OCI-LY1 (cell line): ENCODE results near the gene LETMD1.

Experiments
- EZH2 ChIP-seq: fragments of 200-600 bp; sonication (generic), shearing (Covaris generic); IDR thresholded peaks from 2 replicates; pipeline ENCODE4 v1.8.0; 2017; ENCODE audit warnings: borderline replicate concordance, mixed run types, mild to moderate bottlenecking, antibody characterized with exemption, low read length, moderate library complexity, mixed read lengths
- TF ChIP-seq, protein P1 (sequence below): fragments of 200-600 bp; sonication (generic), shearing (Covaris generic); IDR thresholded peaks from 2 replicates; pipeline ENCODE4 v1.5.1; 2017; ENCODE audit warnings: mild to moderate bottlenecking, antibody characterized with exemption, low read length, moderate library complexity, mixed read lengths

DNA sequence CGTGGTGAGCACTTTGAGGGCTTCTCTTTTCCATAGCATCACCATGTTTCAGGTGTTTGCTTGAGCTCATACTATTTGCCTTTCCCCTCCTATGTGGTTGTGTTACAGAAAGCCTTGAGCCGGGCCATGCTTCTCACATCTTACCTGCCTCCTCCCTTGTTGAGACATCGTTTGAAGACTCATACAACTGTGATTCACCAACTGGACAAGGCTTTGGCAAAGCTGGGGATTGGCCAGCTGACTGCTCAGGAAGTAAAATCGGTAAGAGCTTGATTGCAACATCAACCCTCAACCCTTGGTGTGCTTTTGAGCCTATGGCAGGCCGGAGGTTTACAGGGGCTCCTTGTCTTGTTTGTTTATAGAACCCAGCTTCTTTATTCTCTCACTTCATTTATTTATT, 8.1 kb downstream of the LETMD1 start:
- TF ChIP-seq, protein P1, sequence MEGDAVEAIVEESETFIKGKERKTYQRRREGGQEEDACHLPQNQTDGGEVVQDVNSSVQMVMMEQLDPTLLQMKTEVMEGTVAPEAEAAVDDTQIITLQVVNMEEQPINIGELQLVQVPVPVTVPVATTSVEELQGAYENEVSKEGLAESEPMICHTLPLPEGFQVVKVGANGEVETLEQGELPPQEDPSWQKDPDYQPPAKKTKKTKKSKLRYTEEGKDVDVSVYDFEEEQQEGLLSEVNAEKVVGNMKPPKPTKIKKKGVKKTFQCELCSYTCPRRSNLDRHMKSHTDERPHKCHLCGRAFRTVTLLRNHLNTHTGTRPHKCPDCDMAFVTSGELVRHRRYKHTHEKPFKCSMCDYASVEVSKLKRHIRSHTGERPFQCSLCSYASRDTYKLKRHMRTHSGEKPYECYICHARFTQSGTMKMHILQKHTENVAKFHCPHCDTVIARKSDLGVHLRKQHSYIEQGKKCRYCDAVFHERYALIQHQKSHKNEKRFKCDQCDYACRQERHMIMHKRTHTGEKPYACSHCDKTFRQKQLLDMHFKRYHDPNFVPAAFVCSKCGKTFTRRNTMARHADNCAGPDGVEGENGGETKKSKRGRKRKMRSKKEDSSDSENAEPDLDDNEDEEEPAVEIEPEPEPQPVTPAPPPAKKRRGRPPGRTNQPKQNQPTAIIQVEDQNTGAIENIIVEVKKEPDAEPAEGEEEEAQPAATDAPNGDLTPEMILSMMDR, result no peak
- no peak for TF ChIP-seq EZH2
